Vagina (tissue), 2 donors: ENCODE measurements around the gene ARMC8. TPM values are rescaled to one million over a fixed set of nuclear protein-coding genes. Genes with fewer than 3 reads are reported as not detected.

ENCODE experiments used
- DNase-seq, 2 donors: peaks; one replicate each; pipeline ENCODE4 v3.0.0-alpha.2; 2017; ENCODE audit errors: extremely low spot score in 2 of 2
- H3K27ac ChIP-seq: fragments of 200-600 bp; sonication (generic); one replicate; pipeline ENCODE4 v1.5.1; 2019
- H3K27me3 ChIP-seq: fragments of 200-600 bp; sonication (generic); one replicate; pipeline ENCODE4 v1.5.1; 2019
- H3K36me3 ChIP-seq, 2 donors: fragments of 200-600 bp; sonication (generic); one replicate each; pipeline ENCODE4 v1.5.1; 2017 to 2019
- H3K4me1 ChIP-seq: fragments of 200-600 bp; sonication (generic); one replicate; pipeline ENCODE4 v1.5.1; 2019
- H3K4me3 ChIP-seq, 2 donors: fragments of 200-600 bp; sonication (generic); 1 replicate in 1 of 2; 2 replicates in 1 of 2; pipeline ENCODE4 v1.5.1; 2016 to 2019
- H3K9me3 ChIP-seq: fragments of 200-600 bp; sonication (generic); one replicate; pipeline ENCODE4 v1.5.1; 2019
- POLR2A ChIP-seq, 2 donors: fragments of 450-650 bp; IDR thresholded peaks; one replicate each; pipeline ENCODE4 v1.6.1; 2017; ENCODE audit warnings: antibody characterized with exemption in 2 of 2, mild to moderate bottlenecking in 2 of 2, moderate library complexity in 2 of 2
- POLR2AphosphoS5 ChIP-seq, 2 donors: sonication (generic); formaldehyde crosslinking; IDR thresholded peaks; one replicate each; pipeline ENCODE4 v1.9.0; 2017; ENCODE audit warnings: antibody characterized with exemption in 2 of 2, mild to moderate bottlenecking in 2 of 2, low read depth in 1 of 2; ENCODE audit not compliant: insufficient read depth in 1 of 2
- intact Hi-C: fragments of 100-400 bp; cut with DNase I; formaldehyde crosslinking; loops from one replicate; pipeline ENCODE4 v1.15.1; 2023
- total RNA-seq: library from RNA; depleted of rRNA; stranded (reverse); fragments of >200 nt; gene quantifications from one replicate; pipeline ENCODE4 v1.2.3, GENCODE V29; 2016
- TF ChIP-seq, protein P1 (sequence below), 3 experiments: fragments of 450-650 bp in 2 of 3; fragments of 200-600 bp in 1 of 3; sonication (generic) in 1 of 3; IDR thresholded peaks; one replicate each; pipeline ENCODE4 v1.5.1; 2017 to 2019; ENCODE audit warnings: antibody characterized with exemption in 3 of 3, mild to moderate bottlenecking in 2 of 3, moderate library complexity in 2 of 3

Gene ARMC8
- total RNA-seq, 1 donor from 2014 or later = 55.0 TPM

DNA sequence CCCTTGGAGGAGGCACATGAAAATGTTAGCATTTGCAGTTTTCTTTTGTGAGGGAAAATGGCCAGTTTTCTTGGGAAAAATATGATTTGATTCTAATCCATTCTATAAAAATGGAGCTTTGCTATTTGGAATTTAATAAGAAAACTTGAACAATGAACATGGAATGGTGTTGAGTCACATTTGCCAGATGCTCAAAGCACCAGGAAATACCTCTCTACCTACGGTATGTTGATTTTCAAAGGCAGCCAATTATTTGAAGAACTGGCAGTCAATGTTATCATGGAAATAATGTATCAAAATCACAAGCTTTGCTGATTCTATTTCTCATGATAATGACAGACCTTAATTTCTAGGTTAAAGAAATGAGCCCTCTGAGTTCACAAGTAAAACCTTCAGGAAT lies 127.7 kb downstream of the ARMC8 start:
- intact Hi-C loops = no loop called here
- Histone ChIP-seq H3K4me1 (no peaks in the 10 kb centered on the region), H3K27me3 (no peaks in the 10 kb centered on the region), H3K27ac (no peak overlapping the region), H3K36me3 (no peaks in the 10 kb centered on the region), H3K9me3 (no peaks in the 10 kb centered on the region), H3K4me3 (no peak overlapping the region)
- no peak for TF ChIP-seq POLR2A (IDR thresholded peaks at IDR 0.05)
- TF ChIP-seq, protein P1, sequence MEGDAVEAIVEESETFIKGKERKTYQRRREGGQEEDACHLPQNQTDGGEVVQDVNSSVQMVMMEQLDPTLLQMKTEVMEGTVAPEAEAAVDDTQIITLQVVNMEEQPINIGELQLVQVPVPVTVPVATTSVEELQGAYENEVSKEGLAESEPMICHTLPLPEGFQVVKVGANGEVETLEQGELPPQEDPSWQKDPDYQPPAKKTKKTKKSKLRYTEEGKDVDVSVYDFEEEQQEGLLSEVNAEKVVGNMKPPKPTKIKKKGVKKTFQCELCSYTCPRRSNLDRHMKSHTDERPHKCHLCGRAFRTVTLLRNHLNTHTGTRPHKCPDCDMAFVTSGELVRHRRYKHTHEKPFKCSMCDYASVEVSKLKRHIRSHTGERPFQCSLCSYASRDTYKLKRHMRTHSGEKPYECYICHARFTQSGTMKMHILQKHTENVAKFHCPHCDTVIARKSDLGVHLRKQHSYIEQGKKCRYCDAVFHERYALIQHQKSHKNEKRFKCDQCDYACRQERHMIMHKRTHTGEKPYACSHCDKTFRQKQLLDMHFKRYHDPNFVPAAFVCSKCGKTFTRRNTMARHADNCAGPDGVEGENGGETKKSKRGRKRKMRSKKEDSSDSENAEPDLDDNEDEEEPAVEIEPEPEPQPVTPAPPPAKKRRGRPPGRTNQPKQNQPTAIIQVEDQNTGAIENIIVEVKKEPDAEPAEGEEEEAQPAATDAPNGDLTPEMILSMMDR (IDR thresholded peaks at IDR 0.05) = no peak
- no peak for DNase-seq

DNA sequence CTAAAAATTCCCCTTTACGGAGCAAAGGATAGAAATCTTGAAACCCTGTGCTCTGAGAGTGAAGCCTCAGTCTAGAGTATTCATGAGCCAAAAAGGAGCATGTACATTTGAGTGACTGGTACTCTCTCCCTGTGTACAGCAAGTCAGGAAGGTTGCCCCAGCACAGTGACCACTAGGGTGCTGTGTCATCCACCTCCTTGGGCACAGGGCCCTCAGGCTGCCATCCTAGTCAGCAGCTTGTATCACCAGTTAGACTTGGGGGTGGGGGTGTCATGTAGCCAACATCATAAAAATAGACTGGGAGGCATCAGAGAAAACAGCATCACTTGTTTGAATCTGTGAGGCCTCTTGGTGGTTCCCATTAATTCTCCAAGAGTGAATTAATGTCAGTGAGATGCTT lies 130.6 kb downstream of the ARMC8 start:
- Histone ChIP-seq H3K4me3 (no peak overlapping the region), H3K27ac (no peak overlapping the region), H3K9me3 (no peaks in the 10 kb centered on the region), H3K4me1 (no peaks in the 10 kb centered on the region), H3K27me3 (no peaks in the 10 kb centered on the region), H3K36me3 (no peaks in the 10 kb centered on the region)
- no peak for DNase-seq
- no peak for TF ChIP-seq POLR2AphosphoS5 (IDR thresholded peaks at IDR 0.05; ENCODE audit: insufficient read depth in 1 of 2, low read depth in 1 of 2)
- TF ChIP-seq, protein P1 (IDR thresholded peaks at IDR 0.05) = no peak
- TF ChIP-seq POLR2A (IDR thresholded peaks at IDR 0.05) = no peak
- intact Hi-C loops = no loop called here

DNA sequence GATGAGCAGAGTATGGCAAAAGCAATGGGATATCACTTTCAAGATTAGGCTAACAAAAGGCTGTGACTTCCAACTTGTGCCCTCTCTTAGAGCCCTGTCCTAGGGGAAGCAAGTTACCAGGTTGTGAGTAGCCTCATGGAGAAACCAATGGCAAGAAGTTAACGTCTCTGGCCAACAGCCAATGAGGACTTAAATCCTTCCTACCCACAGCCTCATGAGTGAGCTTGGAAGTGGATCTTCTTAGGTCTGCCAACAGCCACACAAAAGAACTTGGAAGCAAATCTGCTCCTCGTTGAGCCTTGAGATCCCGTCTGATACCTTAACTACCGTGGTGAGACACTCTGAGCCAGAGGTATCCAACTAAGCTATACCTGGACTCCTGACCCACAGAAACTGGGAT lies 136.9 kb downstream of the ARMC8 start:
- Histone ChIP-seq H3K9me3 (no peaks in the 10 kb centered on the region), H3K4me1 (peaks cover 11% of the 10 kb centered on the region), H3K36me3 (no peaks in the 10 kb centered on the region), H3K27ac (no peak overlapping the region), H3K27me3 (no peaks in the 10 kb centered on the region), H3K4me3 (no peak overlapping the region)
- intact Hi-C loops = no loop called here
- peak in 1 of 2 donors; percentile 72 for DNase-seq
- no peak for TF ChIP-seq POLR2A (IDR thresholded peaks at IDR 0.05)
- TF ChIP-seq, protein P1 (IDR thresholded peaks at IDR 0.05) = no peak
- no peak for TF ChIP-seq POLR2AphosphoS5 (IDR thresholded peaks at IDR 0.05; ENCODE audit: insufficient read depth in 1 of 2, low read depth in 1 of 2)

DNA sequence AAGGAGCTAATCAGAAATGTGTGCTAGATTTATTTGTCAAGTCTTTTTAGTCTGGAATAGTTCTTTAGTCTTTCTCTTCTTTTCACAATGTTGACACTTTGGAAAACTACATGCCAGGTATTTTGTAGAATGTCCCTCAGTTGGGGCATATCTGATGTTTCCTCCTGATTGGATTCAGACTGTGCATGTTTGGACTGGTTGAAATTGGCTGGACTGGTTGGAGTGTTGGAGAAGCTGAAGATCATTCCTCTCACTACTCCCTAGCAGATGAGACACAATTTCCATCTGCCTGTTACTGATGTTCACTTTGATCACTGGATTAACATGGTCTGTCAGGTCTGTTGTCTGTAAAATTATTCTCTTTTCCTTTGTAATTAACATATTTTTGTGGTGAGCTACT lies 138.9 kb downstream of the ARMC8 start:
- TF ChIP-seq, protein P1 (IDR thresholded peaks at IDR 0.05) = no peak
- no peak for TF ChIP-seq POLR2AphosphoS5 (IDR thresholded peaks at IDR 0.05; ENCODE audit: insufficient read depth in 1 of 2, low read depth in 1 of 2)
- no peak for TF ChIP-seq POLR2A (IDR thresholded peaks at IDR 0.05)
- Histone ChIP-seq H3K27ac (no peak overlapping the region), H3K4me3 (no peak overlapping the region), H3K36me3 (no peaks in the 10 kb centered on the region), H3K4me1 (peaks cover 22% of the 10 kb centered on the region), H3K9me3 (no peaks in the 10 kb centered on the region), H3K27me3 (no peaks in the 10 kb centered on the region)
- no peak for DNase-seq
- intact Hi-C loops = no loop called here

DNA sequence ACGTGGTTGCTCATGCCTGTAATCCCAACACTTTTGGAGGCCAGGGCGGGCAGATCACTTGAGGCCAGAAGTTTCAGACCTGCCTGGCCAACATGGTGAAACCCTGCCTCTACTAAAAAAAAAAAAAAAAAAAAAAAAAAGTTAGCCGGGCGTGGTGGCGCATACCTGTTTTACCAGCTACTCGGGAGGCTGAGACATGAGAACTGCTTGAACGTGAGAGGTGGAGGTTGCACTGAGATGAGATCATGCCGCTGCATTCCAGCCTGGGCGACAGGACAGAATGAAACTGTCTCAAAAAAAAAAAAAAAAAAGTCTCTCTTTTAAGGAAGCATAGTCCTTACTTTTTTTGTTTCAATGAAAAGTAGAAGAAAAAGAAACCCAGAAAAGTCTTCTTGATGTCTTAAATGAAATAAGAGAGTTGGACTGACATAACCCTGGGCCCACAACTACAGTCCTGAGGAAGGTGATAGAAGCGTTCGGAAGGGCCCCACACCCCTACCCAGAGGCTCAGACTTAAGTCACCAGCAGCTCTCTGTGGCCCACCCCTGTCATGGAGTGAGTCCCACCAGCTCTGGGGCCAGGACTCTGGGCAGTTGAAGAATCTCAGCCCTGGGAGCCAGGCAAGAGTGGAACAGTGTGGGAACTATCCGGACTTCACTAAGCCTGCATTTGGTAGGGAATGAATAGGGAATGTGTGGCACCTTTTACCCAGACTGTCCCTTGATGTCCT lies 139.9 kb downstream of the ARMC8 start:
- H3K36me3 ChIP-seq = no peaks in the 10 kb centered on the region
- intact Hi-C loops = no loop called here
- peaks cover 22% of the 10 kb centered on the region for H3K4me1 ChIP-seq
- H3K9me3 ChIP-seq = no peaks in the 10 kb centered on the region
- H3K27me3 ChIP-seq = no peaks in the 10 kb centered on the region
- no peak overlapping the region for H3K4me3 ChIP-seq
- TF ChIP-seq POLR2AphosphoS5 (IDR thresholded peaks at IDR 0.05; ENCODE audit: insufficient read depth in 1 of 2, low read depth in 1 of 2) (no peak), POLR2A (IDR thresholded peaks at IDR 0.05) (no peak)
- TF ChIP-seq, protein P1 (IDR thresholded peaks at IDR 0.05) = no peak
- DNase-seq = peak in 1 of 2 donors; percentile 71
- H3K27ac ChIP-seq = no peak overlapping the region
